ENCODE data around the gene FTCD. TPM values are rescaled to one million over a fixed set of nuclear protein-coding genes. Genes with fewer than 3 reads are reported as not detected.

Gene FTCD
- total and polyA plus RNA-seq, 4 experiments from 2014 or later, result 1.3 to 1.7 TPM; not detected in 2

DNA sequence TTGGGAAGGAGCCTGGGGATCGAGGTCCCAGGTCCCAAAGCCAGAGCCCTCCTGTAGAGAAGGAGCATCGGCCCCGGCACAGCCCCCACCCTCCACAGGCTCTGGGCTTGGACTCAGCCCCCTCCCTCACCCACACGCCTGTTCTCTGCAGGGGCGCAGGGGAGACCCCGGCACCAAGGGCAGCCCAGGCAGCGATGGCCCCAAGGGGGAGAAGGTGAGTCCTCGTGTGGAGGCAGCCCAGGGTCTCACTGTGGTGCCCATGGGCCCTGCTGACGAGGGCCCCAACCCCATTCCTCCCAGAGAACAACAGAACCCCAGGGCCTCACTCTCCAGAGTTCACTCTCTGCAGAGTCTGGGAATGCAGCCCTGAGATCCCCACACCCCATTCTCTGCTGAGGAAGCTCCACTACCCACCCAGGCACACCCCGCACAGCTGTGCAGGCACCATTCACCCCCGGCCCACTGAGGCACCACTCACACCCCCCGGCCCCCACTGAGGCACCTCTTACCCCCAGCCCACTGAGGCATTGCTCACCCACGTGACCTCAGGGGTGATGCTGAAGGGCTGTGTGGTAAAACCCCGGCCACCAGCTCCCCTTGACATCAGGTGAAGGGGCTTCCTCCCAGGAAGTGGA, 35.6 kb downstream of the FTCD start:
- CTCF ChIA-PET (ENCODE audit: partially characterized antibody), result no interaction called here
- Mint-ChIP-seq H3K9me3 (peaks cover 0 to 1% (median 0%) of the 10 kb centered on the region in 8 donors), H3K36me3 (no peaks in the 10 kb centered on the region), H3K27ac (no peak overlapping the region), H3K4me3 (no peak overlapping the region), H3K4me1 (no peaks in the 10 kb centered on the region), H3K27me3 (no peaks in the 10 kb centered on the region)
- POLR2A ChIA-PET (ENCODE audit: partially characterized antibody), result no interaction called here
- Histone ChIP-seq H3K9me3 (ENCODE audit: control insufficient read depth in 1 of 2, low read length in 2 of 2) (peaks cover 0 to 4% of the 10 kb centered on the region in 2 donors), H3K27me3 (ENCODE audit: insufficient read depth, low read length) (no peaks in the 10 kb centered on the region), H3K4me1 (ENCODE audit: insufficient read depth, low read length) (no peaks in the 10 kb centered on the region), H3K4me3 (ENCODE audit: low read length in 2 of 2) (no peak overlapping the region), H3K36me3 (ENCODE audit: insufficient read depth, low read length) (no peaks in the 10 kb centered on the region), H3K27ac (ENCODE audit: low read depth, low read length) (no peak overlapping the region)
- intact Hi-C loops (cut with micrococcal nuclease), result no loop called here
- DNase-seq, result no peak

DNA sequence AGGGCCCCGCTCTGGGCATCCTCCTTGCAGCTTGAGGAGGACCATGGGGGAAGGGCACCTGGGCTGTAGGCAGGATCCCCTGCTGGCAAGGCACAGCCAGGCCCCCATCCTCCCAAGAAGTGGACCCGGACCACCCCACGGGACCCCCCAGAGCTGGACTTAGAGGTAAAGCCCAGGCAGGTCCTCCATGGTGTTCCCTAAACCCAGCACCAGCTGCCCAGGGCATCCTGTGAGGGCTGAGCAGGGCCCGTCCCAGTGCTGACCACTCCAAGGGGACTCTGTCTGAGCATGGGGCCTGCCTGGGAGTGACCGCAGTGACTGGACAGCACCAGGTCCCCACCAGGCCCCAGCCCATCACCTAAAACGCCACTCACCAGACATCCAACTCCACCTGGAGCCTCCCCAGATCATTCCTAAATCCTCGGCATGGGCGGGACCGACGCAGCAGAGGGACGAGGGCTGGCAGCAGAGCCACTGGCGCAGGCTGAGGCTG, 36.2 kb downstream of the FTCD start:
- H3K27ac Mint-ChIP-seq, result no peak overlapping the region
- Histone ChIP-seq H3K9me3 (ENCODE audit: control insufficient read depth in 1 of 2, low read length in 2 of 2) (peaks cover 0 to 7% of the 10 kb centered on the region in 2 donors), H3K4me3 (ENCODE audit: low read length in 2 of 2) (no peak overlapping the region), H3K4me1 (ENCODE audit: insufficient read depth, low read length) (no peaks in the 10 kb centered on the region), H3K36me3 (ENCODE audit: insufficient read depth, low read length) (no peaks in the 10 kb centered on the region), H3K27ac (ENCODE audit: low read depth, low read length) (no peak overlapping the region), H3K27me3 (ENCODE audit: insufficient read depth, low read length) (no peaks in the 10 kb centered on the region)
- DNase-seq, result no peak
- H3K9me3 Mint-ChIP-seq, result peaks cover 0 to 1% (median 0%) of the 10 kb centered on the region in 8 donors
- CTCF ChIA-PET (ENCODE audit: partially characterized antibody), result no interaction called here
- intact Hi-C loops (cut with micrococcal nuclease), result no loop called here
- POLR2A ChIA-PET (ENCODE audit: partially characterized antibody), result no interaction called here
- no peak overlapping the region for H3K4me3 Mint-ChIP-seq
- H3K27me3 Mint-ChIP-seq, result no peaks in the 10 kb centered on the region
- H3K4me1 Mint-ChIP-seq, result no peaks in the 10 kb centered on the region
- H3K36me3 Mint-ChIP-seq, result peaks cover 0 to 3% of the 10 kb centered on the region in 2 donors

DNA sequence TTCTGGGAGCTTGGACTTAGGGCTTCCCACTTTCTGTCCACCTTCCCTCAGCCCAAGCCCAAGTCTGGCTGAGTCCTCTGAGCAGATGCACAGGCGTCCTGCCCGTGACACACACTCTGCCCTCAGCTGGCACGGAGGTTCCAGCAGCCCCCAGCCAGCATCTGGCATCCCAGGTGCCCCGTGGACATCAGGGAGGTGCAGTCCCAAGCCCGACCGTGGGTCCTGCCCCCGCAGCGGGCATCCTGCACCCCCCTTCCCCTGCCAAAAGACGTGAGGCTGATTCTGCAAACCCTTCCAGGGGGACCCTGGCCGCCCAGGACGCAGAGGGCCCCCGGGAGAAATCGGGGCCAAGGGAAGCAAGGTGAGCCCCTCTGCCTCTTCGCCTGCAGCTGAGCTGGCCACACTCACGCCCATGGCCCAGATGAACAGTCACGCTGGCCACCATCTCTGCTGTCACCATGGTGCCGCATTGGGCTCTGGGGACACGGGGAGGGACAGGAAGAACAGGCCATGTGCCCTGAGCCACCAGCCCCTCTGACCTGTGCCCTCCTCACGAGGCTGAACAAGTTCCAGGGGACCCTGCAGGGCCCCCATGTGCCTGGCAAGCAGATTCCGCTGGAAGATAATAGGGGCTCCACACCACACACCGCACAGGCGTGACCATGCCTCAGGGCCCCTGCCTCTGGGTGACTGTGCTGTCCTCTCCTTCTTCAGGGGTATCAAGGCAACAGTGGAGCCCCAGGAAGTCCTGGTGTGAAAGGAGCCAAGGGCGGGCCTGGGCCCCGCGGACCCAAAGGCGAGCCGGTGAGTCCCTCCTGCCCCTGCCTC, 36.8 kb downstream of the FTCD start:
- H3K4me1 Mint-ChIP-seq, result no peaks in the 10 kb centered on the region
- H3K9me3 Mint-ChIP-seq, result peaks cover 0 to 4% (median 0%) of the 10 kb centered on the region in 8 donors
- POLR2A ChIA-PET (ENCODE audit: partially characterized antibody), result no interaction called here
- CTCF ChIA-PET (ENCODE audit: partially characterized antibody), result no interaction called here
- H3K27ac ChIP-seq (ENCODE audit: low read depth, low read length), result no peak overlapping the region
- H3K27me3 Mint-ChIP-seq, result no peaks in the 10 kb centered on the region
- H3K9me3 ChIP-seq (ENCODE audit: control insufficient read depth in 1 of 2, low read length in 2 of 2), result peaks cover 0 to 7% of the 10 kb centered on the region in 2 donors
- no peak overlapping the region for H3K27ac Mint-ChIP-seq
- H3K4me3 ChIP-seq (ENCODE audit: low read length in 2 of 2), result no peak overlapping the region
- DNase-seq, result no peak
- intact Hi-C loops (cut with micrococcal nuclease), result no loop called here
- H3K4me1 ChIP-seq (ENCODE audit: insufficient read depth, low read length), result no peaks in the 10 kb centered on the region
- H3K27me3 ChIP-seq (ENCODE audit: insufficient read depth, low read length), result no peaks in the 10 kb centered on the region
- H3K4me3 Mint-ChIP-seq, result no peak overlapping the region
- H3K36me3 Mint-ChIP-seq, result peaks cover 0 to 3% of the 10 kb centered on the region in 2 donors
- no peaks in the 10 kb centered on the region for H3K36me3 ChIP-seq (ENCODE audit: insufficient read depth, low read length)

DNA sequence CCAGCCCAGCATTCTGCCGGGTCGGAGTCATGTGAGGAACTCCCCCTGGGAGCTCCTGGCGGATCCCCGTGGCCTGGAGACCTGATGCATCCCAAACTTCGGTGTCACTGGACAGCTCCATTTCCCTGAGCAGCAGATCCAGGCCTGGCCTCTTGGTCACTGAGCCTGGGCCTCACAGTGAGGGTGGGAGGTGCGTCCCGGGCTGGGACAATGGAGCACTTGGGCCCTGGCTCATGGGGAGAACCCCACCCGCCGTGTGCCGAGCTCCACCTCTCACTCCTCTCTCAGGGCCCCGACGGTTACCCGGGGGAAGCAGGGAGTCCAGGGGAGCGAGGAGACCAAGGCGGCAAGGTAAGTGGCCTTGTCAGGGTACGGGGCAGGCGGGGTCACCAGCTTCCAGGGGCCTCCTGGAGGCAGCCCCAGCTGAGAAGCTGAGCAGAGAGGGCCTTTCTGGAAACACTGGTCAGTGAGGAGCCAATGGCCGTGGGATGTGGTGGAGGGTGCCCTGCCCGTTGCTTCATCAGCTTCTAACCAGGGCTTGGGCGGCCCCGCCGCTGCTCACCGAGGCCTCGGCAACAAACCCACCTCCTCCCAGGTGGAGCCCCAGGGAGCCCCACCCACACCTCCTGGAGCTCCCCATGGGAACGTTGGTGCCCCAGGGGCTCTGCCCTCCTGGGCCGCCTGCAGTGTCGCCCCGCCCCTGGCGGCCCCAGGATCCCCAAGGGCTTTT, 37.6 kb downstream of the FTCD start:
- no peaks in the 10 kb centered on the region for H3K27me3 Mint-ChIP-seq
- CTCF ChIA-PET (ENCODE audit: partially characterized antibody), result no interaction called here
- H3K4me1 ChIP-seq (ENCODE audit: insufficient read depth, low read length), result no peaks in the 10 kb centered on the region
- H3K4me3 ChIP-seq (ENCODE audit: low read length in 2 of 2), result no peak overlapping the region
- H3K27ac Mint-ChIP-seq, result no peak overlapping the region
- peaks cover 0 to 3% of the 10 kb centered on the region in 2 donors for H3K36me3 Mint-ChIP-seq
- H3K27me3 ChIP-seq (ENCODE audit: insufficient read depth, low read length), result no peaks in the 10 kb centered on the region
- no peak overlapping the region for H3K27ac ChIP-seq (ENCODE audit: low read depth, low read length)
- POLR2A ChIA-PET (ENCODE audit: partially characterized antibody), result no interaction called here
- DNase-seq, result no peak
- intact Hi-C loops (cut with micrococcal nuclease), result no loop called here
- H3K4me1 Mint-ChIP-seq, result no peaks in the 10 kb centered on the region
- peaks cover 0 to 4% (median 0%) of the 10 kb centered on the region in 8 donors for H3K9me3 Mint-ChIP-seq
- peaks cover 0 to 7% of the 10 kb centered on the region in 2 donors for H3K9me3 ChIP-seq (ENCODE audit: control insufficient read depth in 1 of 2, low read length in 2 of 2)
- H3K36me3 ChIP-seq (ENCODE audit: insufficient read depth, low read length), result no peaks in the 10 kb centered on the region
- H3K4me3 Mint-ChIP-seq, result no peak overlapping the region

DNA sequence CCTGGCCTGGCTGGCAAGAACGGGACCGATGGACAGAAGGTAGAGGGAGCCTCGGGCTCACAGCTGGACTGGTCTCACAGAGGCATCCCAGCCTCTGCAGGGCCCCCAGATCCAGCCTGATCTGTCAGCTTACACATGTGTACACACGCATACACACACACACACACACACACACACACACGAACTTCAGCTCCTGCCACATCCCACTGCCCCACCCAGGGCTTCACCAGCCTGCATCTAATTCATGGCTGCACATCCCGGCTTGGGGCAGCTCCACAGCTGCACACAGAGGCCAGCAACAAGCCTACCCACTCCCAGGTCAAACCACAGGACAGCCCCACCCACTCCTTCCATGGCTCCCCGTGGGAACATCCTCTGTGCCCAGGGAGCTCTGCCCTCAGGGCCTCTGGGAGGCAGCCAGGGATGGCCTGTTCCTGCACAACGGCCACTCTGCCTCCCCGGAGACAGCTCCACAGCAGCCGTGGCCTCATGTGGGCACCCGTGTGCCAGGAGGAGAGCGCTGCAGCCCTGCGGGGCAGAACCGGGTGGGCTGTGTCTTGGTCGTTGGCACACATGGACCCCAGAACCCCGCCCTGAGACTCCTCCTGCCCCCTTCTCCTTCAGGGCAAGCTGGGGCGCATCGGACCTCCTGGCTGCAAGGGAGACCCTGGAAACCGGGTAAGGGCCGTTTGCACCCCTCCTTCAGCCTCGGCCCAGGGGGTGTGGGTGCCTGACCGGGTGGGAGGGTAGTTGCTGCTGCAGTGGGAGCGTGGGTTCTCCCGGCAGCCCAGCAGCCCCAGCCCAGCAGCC, 38.4 kb downstream of the FTCD start:
- Mint-ChIP-seq H3K27ac (no peak overlapping the region), H3K9me3 (peaks cover 0 to 4% (median 0%) of the 10 kb centered on the region in 8 donors), H3K4me3 (no peak overlapping the region), H3K27me3 (no peaks in the 10 kb centered on the region), H3K36me3 (peaks cover 0 to 3% of the 10 kb centered on the region in 2 donors), H3K4me1 (no peaks in the 10 kb centered on the region)
- Histone ChIP-seq H3K36me3 (ENCODE audit: insufficient read depth, low read length) (no peaks in the 10 kb centered on the region), H3K9me3 (ENCODE audit: control insufficient read depth in 1 of 2, low read length in 2 of 2) (peaks cover 0 to 7% of the 10 kb centered on the region in 2 donors), H3K27ac (ENCODE audit: low read depth, low read length) (no peak overlapping the region), H3K4me3 (ENCODE audit: low read length in 2 of 2) (no peak overlapping the region), H3K4me1 (ENCODE audit: insufficient read depth, low read length) (no peaks in the 10 kb centered on the region), H3K27me3 (ENCODE audit: insufficient read depth, low read length) (no peaks in the 10 kb centered on the region)
- no peak for DNase-seq
- intact Hi-C loops (cut with micrococcal nuclease), result no loop called here
- ChIA-PET CTCF (ENCODE audit: partially characterized antibody) (no interaction called here), POLR2A (ENCODE audit: partially characterized antibody) (no interaction called here)

DNA sequence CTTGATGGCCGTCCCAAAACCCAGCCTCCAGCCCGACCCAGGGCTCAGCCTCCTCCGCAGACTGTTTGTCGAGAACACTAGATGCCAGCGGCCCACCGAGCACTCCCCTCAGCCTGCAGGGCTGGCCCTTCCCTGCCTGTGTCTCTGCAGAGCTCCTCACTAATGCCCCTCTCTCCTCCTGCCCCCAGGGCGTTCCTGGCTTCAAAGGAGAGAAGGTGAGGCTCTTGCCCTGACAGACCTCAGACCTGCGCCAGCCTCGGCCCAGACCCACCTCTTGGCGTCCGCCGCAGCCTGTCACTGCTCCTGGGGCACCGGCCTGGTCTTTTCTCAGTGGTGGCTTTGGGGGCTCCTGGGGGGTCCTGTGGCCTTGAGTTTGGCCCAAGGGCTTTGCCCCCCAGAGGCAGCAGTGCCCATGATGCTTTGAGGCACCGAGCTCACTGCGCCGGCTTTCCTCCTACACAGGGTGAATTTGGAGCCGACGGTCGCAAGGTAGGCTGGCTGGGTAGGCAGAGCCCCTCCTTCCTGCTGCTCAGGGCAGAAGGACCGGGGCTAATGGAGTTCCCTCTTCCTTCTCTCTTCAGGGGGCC, 39.1 kb downstream of the FTCD start:
- Mint-ChIP-seq H3K36me3 (peaks cover 0 to 3% of the 10 kb centered on the region in 2 donors), H3K4me3 (no peak overlapping the region), H3K4me1 (no peaks in the 10 kb centered on the region), H3K27me3 (no peaks in the 10 kb centered on the region), H3K27ac (no peak overlapping the region), H3K9me3 (peaks cover 0 to 4% (median 0%) of the 10 kb centered on the region in 8 donors)
- Histone ChIP-seq H3K4me3 (ENCODE audit: low read length in 2 of 2) (no peak overlapping the region), H3K36me3 (ENCODE audit: insufficient read depth, low read length) (no peaks in the 10 kb centered on the region), H3K27ac (ENCODE audit: low read depth, low read length) (no peak overlapping the region), H3K9me3 (ENCODE audit: control insufficient read depth in 1 of 2, low read length in 2 of 2) (peaks cover 0 to 7% of the 10 kb centered on the region in 2 donors), H3K27me3 (ENCODE audit: insufficient read depth, low read length) (no peaks in the 10 kb centered on the region), H3K4me1 (ENCODE audit: insufficient read depth, low read length) (no peaks in the 10 kb centered on the region)
- ChIA-PET POLR2A (ENCODE audit: partially characterized antibody) (no interaction called here), CTCF (ENCODE audit: partially characterized antibody) (no interaction called here)
- DNase-seq, result no peak
- intact Hi-C loops (cut with micrococcal nuclease), result no loop called here
